GM20000 (cell line): ENCODE results near the gene AICDA.
"Not testable (repeated sequence)": the region's sequence is repeated elsewhere in the genome, so short reads cannot be mapped to it uniquely, and the experiment has no call there.

Experiments used
- DNase-seq: peaks from one replicate; pipeline ENCODE4 v3.0.0; 2012; ENCODE audit warnings: low spot score
- CTCF ChIP-seq: IDR thresholded peaks from 2 replicates; pipeline ENCODE4 v1.5.1; 2012; ENCODE audit warnings: mild to moderate bottlenecking, control low read depth; ENCODE audit errors: extremely low read depth, missing control alignments

Gene AICDA

GRCh38 chr12:8590842-8591545, 21.7 kb downstream of the AICDA start:
- TF ChIP-seq CTCF, result peak; percentile 10
- DNase-seq, result peak; percentile 82

- TF ChIP-seq CTCF, result no peak
- no peak for DNase-seq
Observed at GRCh38 chr12:8589679-8590078, 23.0 kb downstream of the AICDA start.

GRCh38 chr12:8584478-8584877, 28.2 kb downstream of the AICDA start:
- not testable (repeated sequence) for DNase-seq

GRCh38 chr12:8584004-8584403, 28.7 kb downstream of the AICDA start:
- TF ChIP-seq CTCF, result no peak

GRCh38 chr12:8581098-8581784, 31.4 kb downstream of the AICDA start:
- DNase-seq, result no peak
- TF ChIP-seq CTCF, result no peak

More at GRCh38 chr12:8584004-8584403, 28.7 kb downstream of the AICDA start:
- DNase-seq, result no peak

GRCh38 chr12:8577879-8578278, 34.8 kb downstream of the AICDA start:
- TF ChIP-seq CTCF, result no peak

GRCh38 chr12:8572507-8572906, 40.2 kb downstream of the AICDA start:
- TF ChIP-seq CTCF, result no peak
- no peak for DNase-seq

More at GRCh38 chr12:8577879-8578278, 34.8 kb downstream of the AICDA start:
- no peak for DNase-seq

- no peak for DNase-seq
- no peak for TF ChIP-seq CTCF
Observed at GRCh38 chr12:8566525-8566924, 46.1 kb downstream of the AICDA start.

- DNase-seq, result not testable (repeated sequence)
Observed at GRCh38 chr12:8566052-8566451, 46.6 kb downstream of the AICDA start.
